ENCODE results near the gene RBM33.
A peak's percentile ranks its signal among the peaks of the same experiment; 100 is the strongest.

Gene RBM33

GRCh38 chr7:155731871-155732270 is 87.4 kb downstream of the RBM33 start:
- no peak for DNase-seq

- DNase-seq: no peak
These were observed 87.8 kb downstream of the RBM33 start for GRCh38 chr7:155732286-155732685.

GRCh38 chr7:155733582-155734444 is 89.4 kb downstream of the RBM33 start:
- peak; percentile 44 for DNase-seq

- no peak for DNase-seq
These were observed 90.0 kb downstream of the RBM33 start for GRCh38 chr7:155734445-155734809.

- DNase-seq: no peak
These were observed 91.1 kb downstream of the RBM33 start for GRCh38 chr7:155735442-155736115.

- no peak for DNase-seq
These were observed 93.1 kb downstream of the RBM33 start for GRCh38 chr7:155737590-155737989.

GRCh38 chr7:155738104-155738503 is 93.6 kb downstream of the RBM33 start:
- no peak for DNase-seq

GRCh38 chr7:155738652-155739537 is 94.4 kb downstream of the RBM33 start:
- DNase-seq: peak; percentile 67

GRCh38 chr7:155739538-155740143 is 95.2 kb downstream of the RBM33 start:
- DNase-seq: no peak

- no peak for DNase-seq
These were observed 96.6 kb downstream of the RBM33 start for GRCh38 chr7:155741082-155741481.

GRCh38 chr7:155741805-155742204 is 97.3 kb downstream of the RBM33 start:
- DNase-seq: no peak

GRCh38 chr7:155743177-155743576 is 98.7 kb downstream of the RBM33 start:
- no peak for DNase-seq

GRCh38 chr7:155744971-155745683 is 100.7 kb downstream of the RBM33 start:
- no peak for DNase-seq

- no peak for DNase-seq
These were observed 101.3 kb downstream of the RBM33 start for GRCh38 chr7:155745737-155746136.

GRCh38 chr7:155746188-155746587 is 101.7 kb downstream of the RBM33 start:
- no peak for DNase-seq

GRCh38 chr7:155747209-155747608 is 102.7 kb downstream of the RBM33 start:
- DNase-seq: no peak

GRCh38 chr7:155749578-155749977 is 105.1 kb downstream of the RBM33 start:
- no peak for DNase-seq

- DNase-seq: no peak
These were observed 106.0 kb downstream of the RBM33 start for GRCh38 chr7:155750255-155751125.

GRCh38 chr7:155751409-155751808 is 106.9 kb downstream of the RBM33 start:
- DNase-seq: no peak

GRCh38 chr7:155752756-155753445 is 108.4 kb downstream of the RBM33 start:
- DNase-seq: no peak
